NB4 (cell line): ENCODE results near the gene TEDC1.

Experiments used
- CTCF ChIP-seq: IDR thresholded peaks from one replicate; pipeline ENCODE4 v1.5.1; 2012; ENCODE audit warnings: low read depth, low read length
- MYC ChIP-seq: IDR thresholded peaks from 2 replicates; pipeline ENCODE4 v1.6.1; 2011; ENCODE audit warnings: low read depth, low read length
- POLR2A ChIP-seq: IDR thresholded peaks from 2 replicates; pipeline ENCODE4 v1.6.1; 2011; ENCODE audit warnings: mild to moderate bottlenecking; ENCODE audit not compliant: insufficient read length; ENCODE audit errors: extremely low read depth
- TF ChIP-seq, protein P1 (sequence below): IDR thresholded peaks from 2 replicates; pipeline ENCODE4 v1.6.1; 2011; ENCODE audit warnings: low read depth, low read length

DNA sequence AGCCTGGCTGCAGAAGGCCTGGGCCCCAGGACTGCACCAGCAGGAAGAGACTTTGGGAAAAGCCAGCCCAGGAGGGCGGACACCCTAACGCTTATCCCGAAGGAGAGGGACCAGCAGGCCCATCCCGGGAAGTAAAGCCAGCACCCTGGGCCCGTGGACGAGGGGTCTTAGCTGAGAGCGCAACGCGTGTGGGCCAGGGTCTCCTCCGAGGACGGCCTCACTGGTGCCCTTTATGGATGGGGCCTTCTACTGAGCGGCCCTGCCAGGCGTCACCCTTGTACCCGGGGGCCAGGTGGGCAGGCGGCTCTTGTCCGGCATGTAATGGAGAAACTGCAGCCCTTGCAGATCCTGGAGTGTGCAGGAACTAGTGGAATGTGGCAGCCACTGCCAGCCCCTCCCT, 14.1 kb downstream of the TEDC1 start:
- TF ChIP-seq CTCF (no peak), MYC (no peak), POLR2A (no peak)
- TF ChIP-seq, protein P1, sequence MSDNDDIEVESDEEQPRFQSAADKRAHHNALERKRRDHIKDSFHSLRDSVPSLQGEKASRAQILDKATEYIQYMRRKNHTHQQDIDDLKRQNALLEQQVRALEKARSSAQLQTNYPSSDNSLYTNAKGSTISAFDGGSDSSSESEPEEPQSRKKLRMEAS = no peak
